ENCODE data around the gene SERPINB6.

DNA sequence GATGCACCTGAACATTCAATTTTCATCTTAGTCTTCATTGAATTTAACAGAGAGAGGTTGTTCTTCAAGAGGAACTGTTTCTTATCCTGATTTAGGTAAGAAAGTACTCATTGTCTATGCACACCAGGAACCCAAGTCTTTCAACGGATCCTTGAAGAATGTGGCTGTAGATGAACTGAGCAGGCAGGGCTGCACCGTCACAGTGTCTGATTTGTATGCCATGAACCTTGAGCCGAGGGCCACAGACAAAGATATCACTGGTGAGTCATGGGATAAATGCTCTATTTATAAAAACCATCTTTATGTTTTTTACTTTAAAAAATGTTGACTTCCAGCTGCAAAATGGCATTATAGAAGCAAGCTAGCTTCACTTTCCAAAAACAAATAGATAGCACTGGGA, 38.6 kb upstream of the SERPINB6 start:
- TF ChIP-seq, protein P1, sequence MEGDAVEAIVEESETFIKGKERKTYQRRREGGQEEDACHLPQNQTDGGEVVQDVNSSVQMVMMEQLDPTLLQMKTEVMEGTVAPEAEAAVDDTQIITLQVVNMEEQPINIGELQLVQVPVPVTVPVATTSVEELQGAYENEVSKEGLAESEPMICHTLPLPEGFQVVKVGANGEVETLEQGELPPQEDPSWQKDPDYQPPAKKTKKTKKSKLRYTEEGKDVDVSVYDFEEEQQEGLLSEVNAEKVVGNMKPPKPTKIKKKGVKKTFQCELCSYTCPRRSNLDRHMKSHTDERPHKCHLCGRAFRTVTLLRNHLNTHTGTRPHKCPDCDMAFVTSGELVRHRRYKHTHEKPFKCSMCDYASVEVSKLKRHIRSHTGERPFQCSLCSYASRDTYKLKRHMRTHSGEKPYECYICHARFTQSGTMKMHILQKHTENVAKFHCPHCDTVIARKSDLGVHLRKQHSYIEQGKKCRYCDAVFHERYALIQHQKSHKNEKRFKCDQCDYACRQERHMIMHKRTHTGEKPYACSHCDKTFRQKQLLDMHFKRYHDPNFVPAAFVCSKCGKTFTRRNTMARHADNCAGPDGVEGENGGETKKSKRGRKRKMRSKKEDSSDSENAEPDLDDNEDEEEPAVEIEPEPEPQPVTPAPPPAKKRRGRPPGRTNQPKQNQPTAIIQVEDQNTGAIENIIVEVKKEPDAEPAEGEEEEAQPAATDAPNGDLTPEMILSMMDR (IDR thresholded peaks at IDR 0.05): no peak
- no peak for TF ChIP-seq POLR2A (IDR thresholded peaks at IDR 0.05)

All from lower leg skin (tissue), 3 donors.